H1 (cell line): ENCODE data around the gene DNLZ. TPM values are rescaled to one million over a fixed set of nuclear protein-coding genes. Genes with fewer than 3 reads are reported as not detected.

Experiments used
- CTCF ChIA-PET: fragments of 300-600 bp; sonication (Branson Sonifier 250); formaldehyde crosslinking; loops from one replicate; lab custom pipeline; 2021; ENCODE audit not compliant: partially characterized antibody; lab: Charles Lee
- POLR2A ChIA-PET: fragments of 300-600 bp; sonication (Branson Sonifier 250); formaldehyde crosslinking; loops from one replicate; lab custom pipeline; 2021; ENCODE audit warnings: inconsistent platforms; ENCODE audit not compliant: partially characterized antibody; lab: Charles Lee
- DNase-seq, 2 experiments: peaks; one replicate each; pipeline versions ENCODE4 v3.0.0 to v3.0.0-alpha.2; 2010 to 2022; ENCODE audit warnings: low spot score in 2 of 2, low read depth in 1 of 2, mixed read lengths in 1 of 2
- FAIRE-seq: peaks from 2 replicates; lab custom pipeline; 2011; peaks lifted over from hg19 to GRCh38; lab: Jason Lieb, UNC
- H2AFZ ChIP-seq: 2 replicates; pipeline ENCODE4 v1.8.1; 2012; ENCODE audit warnings: low read length, inconsistent platforms
- H2AK5ac ChIP-seq: 2 replicates; pipeline ENCODE4 v1.6.1; 2013; ENCODE audit warnings: low read depth, low read length
- H2BK120ac ChIP-seq: replicated peaks from 2 replicates; pipeline ENCODE3; 2013; ENCODE audit warnings: low read depth, low read length, inconsistent platforms
- H2BK12ac ChIP-seq: 2 replicates; pipeline ENCODE4 v1.6.1; 2013; ENCODE audit warnings: low read depth, low read length
- H2BK15ac ChIP-seq: 2 replicates; pipeline ENCODE4 v1.6.1; 2013; ENCODE audit warnings: low read length
- H2BK20ac ChIP-seq: 2 replicates; pipeline ENCODE4 v1.6.1; 2013; ENCODE audit warnings: low read length
- H2BK5ac ChIP-seq: 2 replicates; pipeline ENCODE4 v1.6.1; 2013; ENCODE audit warnings: low read depth, low read length
- H3K14ac ChIP-seq: 2 replicates; pipeline ENCODE4 v1.6.1; 2013; ENCODE audit warnings: inconsistent platforms; ENCODE audit not compliant: insufficient read length
- H3K18ac ChIP-seq: 2 replicates; pipeline ENCODE4 v1.6.1; 2013; ENCODE audit warnings: low read length; ENCODE audit errors: extremely low read depth
- H3K23ac ChIP-seq: 2 replicates; pipeline ENCODE4 v1.6.1; 2013; ENCODE audit warnings: inconsistent platforms; ENCODE audit not compliant: insufficient read length
- H3K23me2 ChIP-seq: 2 replicates; pipeline ENCODE4 v1.6.1; 2013; ENCODE audit warnings: low read depth, low read length
- H3K27ac ChIP-seq: 2 replicates; pipeline ENCODE4 v1.6.1; 2011; ENCODE audit warnings: low read depth, low read length, inconsistent platforms
- H3K27me3 ChIP-seq, 4 experiments: replicated peaks in 1 of 4; 1 replicate in 1 of 4; 2 replicates in 3 of 4; pipeline versions ENCODE4 v1.6.1 to v1.8.1; 2011 to 2013; ENCODE audit warnings: low read length in 3 of 4, mild to moderate bottlenecking in 3 of 4, inconsistent platforms in 2 of 4, mixed read lengths in 2 of 4, moderate library complexity in 1 of 4; ENCODE audit not compliant: control insufficient read depth in 3 of 4, insufficient read depth in 3 of 4; ENCODE audit errors: extremely low read depth in 1 of 4
- H3K36me3 ChIP-seq, 4 experiments: 2 replicates each; pipeline versions ENCODE4 v1.6.1 to v1.8.1; 2011 to 2013; ENCODE audit warnings: mild to moderate bottlenecking in 4 of 4, low read length in 3 of 4, moderate library complexity in 2 of 4, control low read depth in 1 of 4, inconsistent platforms in 1 of 4; ENCODE audit not compliant: insufficient read depth in 4 of 4, control insufficient read depth in 2 of 4
- H3K4ac ChIP-seq: replicated peaks from 2 replicates; pipeline ENCODE3; 2013; ENCODE audit warnings: low read length, low read depth, mixed read lengths, inconsistent platforms; ENCODE audit not compliant: insufficient read length
- H3K4me1 ChIP-seq, 4 experiments: replicated peaks in 1 of 4; 1 replicate in 1 of 4; 2 replicates in 3 of 4; pipeline versions ENCODE4 v1.6.1 to v1.8.1; 2011 to 2013; ENCODE audit warnings: low read length in 3 of 4, inconsistent platforms in 2 of 4, mixed read lengths in 1 of 4; ENCODE audit not compliant: insufficient read depth in 4 of 4, control insufficient read depth in 3 of 4
- H3K4me2 ChIP-seq, 2 experiments: 2 replicates each; pipeline versions ENCODE4 v1.6.1 to v1.8.1; 2011 to 2013; ENCODE audit warnings: low read depth in 2 of 2, low read length in 2 of 2, control low read depth in 1 of 2, inconsistent platforms in 1 of 2, mild to moderate bottlenecking in 1 of 2; ENCODE audit not compliant: insufficient read depth in 1 of 2
- H3K4me3 ChIP-seq, 4 experiments: fragments of 200-600, 300-600 bp in 1 of 4; sonication (generic), shearing (Covaris generic), sonication (Bioruptor Twin) in 1 of 4; 2 replicates each; pipeline versions ENCODE4 v1.5.1 to v1.8.1; 2011 to 2016; ENCODE audit warnings: low read length in 4 of 4, low read depth in 3 of 4, control low read depth in 2 of 4, inconsistent platforms in 2 of 4, mild to moderate bottlenecking in 2 of 4, mixed read lengths in 1 of 4, moderate library complexity in 1 of 4; ENCODE audit not compliant: insufficient read depth in 2 of 4; ENCODE audit errors: extremely low read depth in 1 of 4
- H3K56ac ChIP-seq: replicated peaks from 2 replicates; pipeline ENCODE3; 2013; ENCODE audit warnings: low read depth, mild to moderate bottlenecking, mixed read lengths, low read length, inconsistent platforms; ENCODE audit not compliant: insufficient read length
- H3K79me1 ChIP-seq: 2 replicates; pipeline ENCODE4 v1.6.1; 2013; ENCODE audit warnings: low read depth, low read length, control low read depth
- H3K79me2 ChIP-seq, 2 experiments: 2 replicates each; pipeline versions ENCODE4 v1.6.1 to v1.8.1; 2012 to 2013; ENCODE audit warnings: low read length in 2 of 2, mild to moderate bottlenecking in 2 of 2, inconsistent platforms in 1 of 2; ENCODE audit not compliant: insufficient read depth in 2 of 2, control insufficient read depth in 1 of 2
- H3K9ac ChIP-seq, 4 experiments: replicated peaks in 1 of 4; 1 replicate in 1 of 4; 2 replicates in 3 of 4; pipeline versions ENCODE4 v1.6.1 to v1.8.1; 2011 to 2013; ENCODE audit warnings: low read depth in 3 of 4, low read length in 3 of 4, control low read depth in 2 of 4, mild to moderate bottlenecking in 2 of 4, moderate library complexity in 2 of 4, inconsistent platforms in 1 of 4; ENCODE audit errors: extremely low read depth in 1 of 4
- H3K9me3 ChIP-seq, 2 experiments: 2 replicates each; pipeline versions ENCODE4 v1.6.1 to v1.8.1; 2012 to 2013; ENCODE audit warnings: mild to moderate bottlenecking in 2 of 2, moderate library complexity in 2 of 2, control low read depth in 1 of 2, inconsistent platforms in 1 of 2, low read depth in 1 of 2, low read length in 1 of 2, mixed read lengths in 1 of 2; ENCODE audit not compliant: insufficient read depth in 2 of 2
- H4K20me1 ChIP-seq, 2 experiments: replicated peaks in 1 of 2; 2 replicates each; pipeline versions ENCODE3 to v1.8.1; 2011 to 2013; ENCODE audit warnings: inconsistent platforms in 2 of 2, low read length in 2 of 2, mild to moderate bottlenecking in 1 of 2; ENCODE audit not compliant: insufficient read depth in 2 of 2, control insufficient read depth in 1 of 2
- H4K5ac ChIP-seq: 2 replicates; pipeline ENCODE4 v1.6.1; 2013; ENCODE audit warnings: low read length, low read depth, mixed read lengths, inconsistent platforms; ENCODE audit not compliant: insufficient read length
- H4K8ac ChIP-seq: 2 replicates; pipeline ENCODE4 v1.8.0; 2013; ENCODE audit warnings: mild to moderate bottlenecking, moderate library complexity, low read length, inconsistent platforms; ENCODE audit not compliant: insufficient read depth; ENCODE audit errors: extremely low read depth
- H4K91ac ChIP-seq: replicated peaks from 2 replicates; pipeline ENCODE3; 2013; ENCODE audit warnings: low read length, mixed read lengths, inconsistent platforms; ENCODE audit not compliant: insufficient read length
- CHD1 ChIP-seq: IDR thresholded peaks from 2 replicates; pipeline ENCODE4 v1.6.1; 2012; ENCODE audit warnings: low read depth, low read length, improper control_type of control experiment
- CREB1 ChIP-seq: IDR thresholded peaks from 2 replicates; pipeline ENCODE4 v1.6.1; 2012; ENCODE audit warnings: inconsistent platforms
- EP300 ChIP-seq, 2 experiments: IDR thresholded peaks; 1 replicate in 1 of 2; 2 replicates in 1 of 2; pipeline ENCODE4 v1.6.1; 2011 to 2012; ENCODE audit warnings: low read depth in 2 of 2, low read length in 2 of 2, mild to moderate bottlenecking in 2 of 2, borderline replicate concordance in 1 of 2, inconsistent platforms in 1 of 2, moderate library complexity in 1 of 2
- HDAC6 ChIP-seq: IDR thresholded peaks from one replicate; pipeline ENCODE4 v1.7.1; 2012; ENCODE audit warnings: low read depth, mild to moderate bottlenecking, inconsistent platforms, low read length, moderate library complexity
- JUN ChIP-seq: IDR thresholded peaks from 2 replicates; pipeline ENCODE4 v1.6.1; 2011; ENCODE audit warnings: low read depth, mild to moderate bottlenecking, improper control_type of control experiment, low read length
- JUND ChIP-seq: IDR thresholded peaks from 2 replicates; pipeline ENCODE4 v1.6.1; 2011; ENCODE audit warnings: mild to moderate bottlenecking, improper control_type of control experiment, low read length
- POLR2AphosphoS5 ChIP-seq: IDR thresholded peaks from 2 replicates; pipeline ENCODE4 v1.6.1; 2011; ENCODE audit warnings: low read depth, low read length
- RNF2 ChIP-seq: fragments of 200-900, 300-1000 bp; sonication (generic); IDR thresholded peaks from 2 replicates; pipeline ENCODE4 v1.7.1; 2016; ENCODE audit warnings: borderline replicate concordance, low read depth, mild to moderate bottlenecking, antibody characterized with exemption, low read length; ENCODE audit not compliant: poor library complexity, severe bottlenecking; ENCODE audit errors: missing control alignments
- SAP30 ChIP-seq: fragments of 300-600 bp; sonication (generic); IDR thresholded peaks from 2 replicates; pipeline ENCODE4 v1.7.1; 2012; ENCODE audit warnings: low read length, moderate library complexity, mild to moderate bottlenecking, inconsistent platforms; ENCODE audit not compliant: insufficient read depth, insufficient replicate concordance
- SIN3A ChIP-seq, 2 experiments: IDR thresholded peaks in 1 of 2; conservative IDR thresholded peaks in 1 of 2; 2 replicates each; pipeline ENCODE4 v1.6.1; 2011 to 2012; ENCODE audit warnings: low read length in 2 of 2, improper control_type of control experiment in 1 of 2, low read depth in 1 of 2, mild to moderate bottlenecking in 1 of 2
- SIRT6 ChIP-seq: IDR thresholded peaks from one replicate; pipeline ENCODE4 v1.7.1; 2012; ENCODE audit warnings: low read length, inconsistent platforms
- SRF ChIP-seq: IDR thresholded peaks from 2 replicates; pipeline ENCODE4 v1.6.1; 2011; ENCODE audit warnings: mild to moderate bottlenecking, low read depth, low read length, moderate library complexity
- WGBS, 2 experiments: shearing (Covaris generic) in 1 of 2; methylation state at CpG; one replicate each; pipeline versions ENCODE4 v1.1.6 to v1.1.7; 2013 to 2015; ENCODE audit warnings: low lambda C conversion rate in 2 of 2, mixed read lengths in 2 of 2, inconsistent platforms in 1 of 2, low coverage in 1 of 2, missing lambda C conversion rate in 1 of 2; ENCODE audit not compliant: insufficient replicate concordance in 2 of 2, insufficient coverage in 1 of 2, insufficient read length in 1 of 2; ENCODE audit errors: extremely low coverage in 1 of 2, missing lambda C conversion rate in 1 of 2; 5-methylcytosine and 5-hydroxymethylcytosine counted together
- polyA plus RNA-seq, 7 experiments: library from polyadenylated mRNA; depleted of rRNA in 3 of 7; stranded (reverse) in 5 of 7; unstranded in 2 of 7; fragments of >200 nt in 5 of 7; fragments of 200-250 nt in 2 of 7; gene quantifications; 1 replicate in 5 of 7; 2 replicates in 1 of 7; 4 replicates in 1 of 7; pipeline versions ENCODE4 v1.2.1 to v1.2.3, GENCODE V29; 2011 to 2013; ENCODE audit warnings: missing spikeins in 2 of 7, mixed read lengths in 2 of 7
- total RNA-seq: library from RNA; stranded (reverse); fragmentation: NEBNext Ultra II Directional; extraction: Animal tissue kit (Norgen Biotek cat#: 25700); gene quantifications from 2 replicates; pipeline ENCODE4 v1.2.1, GENCODE V29; 2021
- TF ChIP-seq, protein P1 (sequence below): IDR thresholded peaks from 2 replicates; pipeline ENCODE4 v1.6.1; 2012; ENCODE audit warnings: inconsistent platforms

The DNLZ gene
- total and polyA plus RNA-seq, 2 of the 8 experiments (the other 6 are each of a cell fraction or from before 2014, with no cell fraction given): 11.6 to 17.9 TPM

DNA sequence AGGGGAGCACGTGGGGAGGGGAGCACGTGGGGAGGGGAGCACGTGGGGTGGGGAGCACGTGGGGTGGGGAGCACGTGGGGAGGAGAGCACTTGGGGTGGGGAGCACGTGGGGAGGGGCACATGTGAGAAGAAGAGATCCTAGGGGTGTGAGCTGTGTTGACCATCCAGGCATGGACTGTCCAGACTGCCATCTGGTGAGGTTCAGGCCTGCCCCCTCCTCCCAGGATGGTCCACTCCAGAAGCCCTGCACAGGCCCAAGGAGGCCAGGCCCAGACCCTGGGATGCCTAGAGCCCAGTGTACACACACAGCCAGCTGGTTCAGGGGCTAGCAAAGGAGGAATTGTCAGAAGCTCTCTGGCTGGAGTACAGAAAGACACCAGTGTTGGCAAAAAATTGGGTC lies 34.1 kb upstream of the DNLZ start:
- POLR2A ChIA-PET: interaction anchor here (1.0 to 14.6 kb wide), 5 partner anchors 10 to 33 kb away, joined by 3 to 139 read pairs (median 72); partner anchors contain the start of genes CARD9, DNLZ, ENTR1 and PMPCA
- H3K36me3 ChIP-seq: peaks cover 34 to 57% (median 50%) of the 10 kb centered on the region in 4 experiments
- WGBS, 2 experiments: no CpG with 5 or more reads among the region's 6 CpGs
- TF ChIP-seq, protein P1, sequence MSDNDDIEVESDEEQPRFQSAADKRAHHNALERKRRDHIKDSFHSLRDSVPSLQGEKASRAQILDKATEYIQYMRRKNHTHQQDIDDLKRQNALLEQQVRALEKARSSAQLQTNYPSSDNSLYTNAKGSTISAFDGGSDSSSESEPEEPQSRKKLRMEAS: no peak
- no peak for TF ChIP-seq SIRT6
- no peak for TF ChIP-seq SAP30
- no peak for TF ChIP-seq EP300 (IDR thresholded peaks at IDR 0.05; ENCODE audit: borderline replicate concordance in 1 of 2, low read depth in 2 of 2, low read length in 2 of 2)
- TF ChIP-seq CREB1: no peak
- TF ChIP-seq HDAC6: no peak
- TF ChIP-seq CHD1: no peak
- no peak for TF ChIP-seq RNF2
- TF ChIP-seq JUND: no peak
- TF ChIP-seq POLR2AphosphoS5: no peak
- no peak for TF ChIP-seq SRF
- TF ChIP-seq SIN3A (conservative IDR thresholded peaks at IDR 0.05 in 1 of 2, IDR thresholded peaks at IDR 0.05 in 1 of 2; ENCODE audit: low read depth in 1 of 2, low read length in 2 of 2): no peak
- no peak for TF ChIP-seq JUN

More for the DNA sequence above, 34.1 kb upstream of the DNLZ start:
- Histone ChIP-seq H2AK5ac (no peak overlapping the region), H2BK120ac (no peak overlapping the region), H3K56ac (no peak overlapping the region), H2AFZ (no peak overlapping the region), H4K5ac (no peak overlapping the region), H4K20me1 (peaks cover 4 to 14% of the 10 kb centered on the region in 2 experiments), H4K91ac (no peak overlapping the region), H2BK12ac (no peak overlapping the region), H3K14ac (no peak overlapping the region), H4K8ac (no peak overlapping the region), H3K4me2 (no peak overlapping the region), H2BK5ac (no peak overlapping the region), H3K18ac (no peak overlapping the region), H2BK15ac (no peak overlapping the region), H3K23ac (no peak overlapping the region), H3K4me3 (no peak overlapping the region), H3K79me2 (peaks cover 0 to 26% of the 10 kb centered on the region in 2 experiments; a peak in 2 of 4 replicates), H3K4ac (no peak overlapping the region), H2BK20ac (no peak overlapping the region), H3K27ac (no peak overlapping the region), H3K27me3 (no peaks in the 10 kb centered on the region), H3K9ac (no peak overlapping the region), H3K9me3 (no peaks in the 10 kb centered on the region), H3K4me1 (peaks cover 0 to 10% (median 7%) of the 10 kb centered on the region in 4 experiments; a peak in 5 of 7 replicates), H3K23me2 (peaks cover 6% of the 10 kb centered on the region; the same call in 1 of the 2 replicates), H3K79me1 (peaks cover 10% of the 10 kb centered on the region; the same call in 1 of the 2 replicates)
- no peak for DNase-seq
- CTCF ChIA-PET: interaction anchor here (1.0 to 1.6 kb wide), 5 partner anchors 8 to 85 kb away, joined by 3 to 4 read pairs (median 3); no protein-coding TSS in a partner anchor
- no peak for FAIRE-seq
